ENCODE measurements around the gene ADCY9. TPM values are rescaled to one million over a fixed set of nuclear protein-coding genes. Genes with fewer than 3 reads are reported as not detected.
"Not testable (repeated sequence)": the region's sequence is repeated elsewhere in the genome, so short reads cannot be mapped to it uniquely, and the experiment has no call there.

The ADCY9 gene
- total RNA-seq, 1 donor from 2014 or later = 6.5 TPM

DNA sequence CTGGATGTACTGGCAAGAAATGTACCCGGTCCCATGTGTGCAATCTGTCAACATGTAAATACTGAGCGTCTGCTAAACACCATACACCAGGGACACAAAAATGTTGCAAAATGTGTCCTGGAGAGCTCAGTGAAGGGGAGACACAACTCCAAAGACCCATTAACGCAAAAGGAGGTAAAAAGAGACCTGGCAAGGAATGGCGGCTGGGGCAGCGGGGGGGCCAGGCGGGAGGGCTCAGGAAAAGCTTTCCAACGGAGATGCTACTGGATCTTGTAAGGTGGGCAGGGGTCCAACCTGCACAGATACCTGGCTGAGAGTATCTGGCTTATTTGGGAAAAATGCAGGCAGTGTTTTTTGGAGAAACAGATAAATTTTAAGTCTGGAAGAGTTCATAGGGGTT is 40.7 kb downstream of the ADCY9 start:
- no peak for FAIRE-seq
- no peak for DNase-seq (ENCODE audit: low spot score in 2 of 2)

DNA sequence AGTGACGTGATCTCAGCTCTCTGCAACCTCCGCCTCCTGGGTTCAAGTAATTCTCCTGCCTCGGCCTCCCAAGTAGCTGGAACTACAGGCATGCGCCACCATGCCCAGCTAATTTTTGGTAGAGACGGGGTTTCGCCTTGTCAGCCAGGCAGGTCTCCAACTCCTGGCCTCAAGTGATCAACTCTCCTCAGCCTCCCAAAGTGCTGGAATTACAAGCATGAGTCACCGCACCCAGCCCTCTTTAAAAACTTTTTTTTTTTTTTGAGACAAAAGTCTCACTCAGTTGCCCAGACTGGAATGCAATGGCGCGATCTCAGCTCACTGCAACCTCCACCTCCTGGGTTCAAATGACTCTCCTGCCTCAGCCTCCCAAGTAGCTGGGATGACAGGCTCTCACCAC is 43.1 kb downstream of the ADCY9 start:
- DNase-seq (ENCODE audit: low spot score in 2 of 2) = not testable (repeated sequence)

DNA sequence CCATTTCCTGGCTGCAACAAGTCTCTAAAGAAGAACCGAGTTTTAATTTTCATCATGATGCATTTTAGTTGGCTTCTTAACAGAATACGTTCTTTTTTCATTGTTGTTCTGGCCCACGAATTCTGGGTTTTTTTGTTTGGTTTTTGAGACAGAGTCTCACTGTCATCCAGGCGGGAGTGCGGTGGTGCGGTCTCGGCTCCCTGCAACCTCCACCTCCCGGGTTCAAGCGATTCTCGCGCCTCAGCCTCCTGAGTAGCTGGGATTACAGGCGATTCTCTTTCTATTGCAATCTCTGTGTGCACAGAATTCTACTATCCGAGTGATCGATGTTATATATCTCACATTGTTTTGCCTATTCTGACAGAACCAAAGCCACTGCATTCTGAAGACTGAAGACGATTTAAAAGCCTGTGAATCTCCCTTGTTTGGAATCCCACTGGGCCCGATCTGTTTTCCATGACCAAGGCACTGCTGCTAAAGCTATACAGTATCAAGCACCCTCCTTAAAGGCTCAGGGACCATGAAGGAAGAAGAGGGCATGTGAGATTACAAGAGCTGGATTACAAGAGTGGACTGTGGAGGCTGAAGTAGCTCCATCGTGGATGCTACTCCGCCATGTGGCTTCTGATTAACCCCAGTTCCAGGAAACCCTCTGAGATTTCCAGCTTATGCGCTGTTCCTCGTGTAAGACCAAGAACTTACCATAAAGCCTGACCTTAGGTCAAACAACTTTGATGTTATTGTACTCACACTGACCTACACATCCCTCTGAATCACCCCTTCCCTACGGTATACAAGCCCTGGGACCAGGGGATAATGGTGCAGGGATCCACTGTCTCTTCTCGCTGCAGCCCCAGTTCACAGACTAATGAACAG is 44.3 kb downstream of the ADCY9 start:
- DNase-seq (ENCODE audit: low spot score in 2 of 2) (no peak), FAIRE-seq (no peak)

More for the DNA sequence above, 43.1 kb downstream of the ADCY9 start:
- not testable (repeated sequence) for FAIRE-seq

DNA sequence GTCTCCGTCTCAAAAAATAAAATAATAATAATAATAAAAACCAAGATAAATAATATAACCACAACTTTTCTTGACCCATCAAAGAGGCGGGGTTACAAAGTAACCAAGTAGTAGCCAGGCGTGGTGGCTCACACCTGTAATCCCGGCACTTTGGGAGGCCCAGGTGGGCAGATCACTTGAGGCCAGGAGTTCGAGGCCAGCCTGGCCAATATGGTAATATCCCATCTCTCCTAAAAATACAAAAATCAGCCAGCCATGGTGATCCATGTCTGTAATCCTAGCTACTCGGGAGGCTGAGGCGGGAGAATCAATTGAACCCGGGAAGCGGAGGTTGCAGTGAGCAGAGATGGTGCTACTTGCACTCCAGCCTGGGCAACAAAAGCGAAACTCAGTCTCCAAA is 45.3 kb downstream of the ADCY9 start:
- DNase-seq (ENCODE audit: low spot score in 2 of 2) (no peak), FAIRE-seq (no peak)

DNA sequence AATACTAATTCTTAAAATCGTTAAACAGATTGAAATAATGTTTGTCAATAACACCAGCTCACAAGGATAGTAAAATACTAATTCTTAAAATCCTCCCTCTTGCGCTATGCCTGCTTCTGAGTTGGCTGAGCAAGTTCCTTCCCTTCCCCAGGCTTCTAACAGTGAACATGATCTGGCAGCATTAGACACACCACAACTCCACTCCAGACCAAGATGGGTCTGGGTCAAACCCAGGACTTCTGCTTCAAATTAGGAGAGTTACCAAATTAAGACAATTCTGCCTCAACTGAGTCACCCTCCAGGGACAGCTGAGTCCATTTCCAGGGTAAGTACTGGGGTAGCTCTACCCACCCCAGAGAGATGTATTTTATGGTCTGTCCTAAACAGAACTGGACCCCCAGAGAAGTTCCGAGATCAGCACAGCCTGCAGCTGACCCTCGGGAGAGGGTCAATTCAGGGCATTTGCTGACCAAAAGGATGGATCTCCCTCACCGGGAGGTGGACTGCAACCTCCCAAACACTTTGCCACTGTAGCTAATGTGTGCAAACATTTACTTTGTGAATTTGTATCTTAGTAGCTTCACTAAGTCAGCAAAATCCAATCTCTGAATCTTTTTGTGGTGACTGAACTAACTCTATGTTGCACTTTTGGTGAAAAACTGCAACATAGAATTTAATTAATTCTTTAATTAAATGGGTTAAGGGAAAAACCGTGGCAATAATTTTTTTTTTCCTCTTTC is 48.8 kb downstream of the ADCY9 start:
- FAIRE-seq = no peak

DNA sequence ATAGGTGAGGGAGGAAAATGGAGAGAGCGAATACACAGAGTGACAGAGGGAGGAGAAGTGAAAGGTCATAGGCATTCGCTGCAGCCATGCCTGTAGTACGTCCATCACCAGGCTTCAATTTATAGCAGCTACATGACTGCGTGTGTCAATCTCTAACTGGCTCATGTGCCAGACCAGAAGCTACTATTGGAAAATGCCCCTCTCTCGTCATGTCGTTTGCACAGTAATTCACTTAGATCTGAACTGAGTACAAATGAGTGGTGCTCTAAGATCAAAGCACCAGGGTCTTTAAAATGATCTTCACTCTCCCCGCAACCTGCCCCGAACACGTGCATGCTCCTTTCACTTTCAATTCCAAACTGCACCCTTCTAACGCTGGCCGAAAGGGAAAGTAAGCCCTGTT is 51.3 kb downstream of the ADCY9 start:
- FAIRE-seq = no peak
- no peak for DNase-seq (ENCODE audit: low spot score in 2 of 2)

More for the DNA sequence above, 48.8 kb downstream of the ADCY9 start:
- DNase-seq (ENCODE audit: low spot score in 2 of 2) = no peak

DNA sequence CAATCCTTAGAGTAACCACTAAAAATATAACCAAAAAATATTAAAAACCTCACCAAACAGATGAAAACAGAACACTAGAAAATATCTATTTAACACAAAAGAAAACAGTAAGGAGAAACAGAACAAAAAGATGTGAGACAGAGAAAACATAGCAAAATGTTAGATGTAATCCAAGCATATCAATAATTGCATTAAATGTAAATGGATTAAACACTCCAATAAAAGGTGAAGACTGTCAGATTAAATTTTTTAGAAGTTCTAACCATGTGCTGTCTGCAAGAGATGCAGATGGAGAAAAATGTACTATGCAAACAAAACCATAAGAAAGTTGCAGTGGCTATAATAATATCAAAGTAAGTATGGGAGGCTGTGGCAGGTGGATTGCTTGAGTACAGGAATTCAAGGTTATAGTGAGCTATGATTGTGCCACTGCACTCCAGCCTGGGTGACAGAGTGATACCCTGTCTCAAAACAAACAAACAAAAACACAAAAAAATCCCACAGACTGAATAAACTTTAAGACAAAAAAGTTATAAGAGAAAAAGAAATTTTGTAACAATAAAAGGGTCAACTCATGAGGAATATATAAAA is 53.9 kb downstream of the ADCY9 start:
- FAIRE-seq (no peak), DNase-seq (ENCODE audit: low spot score in 2 of 2) (no peak)

DNA sequence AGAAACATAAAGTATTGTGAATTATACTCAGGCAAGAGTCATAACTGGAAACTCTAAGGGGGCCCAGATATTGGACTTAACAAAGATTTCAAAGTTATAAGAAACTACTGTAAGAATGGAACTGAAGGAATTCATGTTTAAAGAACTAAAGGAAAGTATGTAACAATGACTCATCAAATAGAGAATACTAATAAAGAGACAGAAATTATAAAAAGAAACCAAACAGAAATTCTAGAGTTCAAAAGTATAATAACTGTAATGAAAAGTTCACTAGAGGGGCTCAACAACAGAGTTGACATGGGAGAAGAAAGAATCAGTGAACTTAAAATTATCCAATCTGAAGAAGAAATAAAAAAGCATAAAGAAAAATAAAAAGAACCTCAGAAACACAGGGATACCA is 55.4 kb downstream of the ADCY9 start:
- no peak for FAIRE-seq

DNA sequence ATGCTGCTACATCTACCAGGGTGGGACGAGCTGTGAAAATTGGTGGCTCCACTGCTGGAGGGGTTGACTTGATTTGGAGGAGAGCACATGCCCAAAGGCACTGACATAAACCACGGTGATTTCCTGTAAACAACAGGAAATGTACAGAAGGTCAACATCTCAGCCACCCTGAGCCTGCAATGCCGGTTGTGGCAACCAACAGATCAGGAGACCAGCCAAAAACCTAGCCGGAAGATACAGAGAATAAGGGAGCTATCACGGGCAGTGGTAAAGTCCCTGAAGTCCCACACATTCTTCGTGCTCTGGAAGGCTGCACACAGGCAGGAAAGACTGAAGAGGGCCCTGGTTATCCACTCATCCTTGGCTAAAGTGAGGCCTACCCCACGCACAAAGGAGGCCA is 56.2 kb downstream of the ADCY9 start:
- FAIRE-seq (no peak), DNase-seq (ENCODE audit: low spot score in 2 of 2) (no peak)

More for the DNA sequence above, 55.4 kb downstream of the ADCY9 start:
- no peak for DNase-seq (ENCODE audit: low spot score in 2 of 2)

DNA sequence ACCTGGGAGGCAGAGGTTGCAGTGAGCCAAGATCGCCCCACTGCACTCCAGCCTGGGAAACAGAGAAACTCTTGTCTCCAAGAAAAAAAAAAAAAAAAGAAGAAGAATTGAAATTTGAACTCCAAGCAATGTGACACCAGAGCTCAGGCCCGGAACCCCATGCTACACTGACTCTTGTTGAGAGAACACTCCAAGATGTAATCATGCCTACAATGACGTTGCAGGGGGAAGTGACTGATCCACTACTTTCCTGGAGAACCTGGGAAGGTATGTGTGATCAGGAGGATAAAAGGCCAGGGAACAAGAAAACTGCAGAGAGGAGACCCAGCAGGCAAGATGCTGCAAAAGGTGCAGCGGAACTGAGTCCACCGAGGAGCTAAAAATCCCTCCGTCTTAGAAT is 57.9 kb downstream of the ADCY9 start:
- FAIRE-seq (no peak), DNase-seq (ENCODE audit: low spot score in 2 of 2) (no peak)

DNA sequence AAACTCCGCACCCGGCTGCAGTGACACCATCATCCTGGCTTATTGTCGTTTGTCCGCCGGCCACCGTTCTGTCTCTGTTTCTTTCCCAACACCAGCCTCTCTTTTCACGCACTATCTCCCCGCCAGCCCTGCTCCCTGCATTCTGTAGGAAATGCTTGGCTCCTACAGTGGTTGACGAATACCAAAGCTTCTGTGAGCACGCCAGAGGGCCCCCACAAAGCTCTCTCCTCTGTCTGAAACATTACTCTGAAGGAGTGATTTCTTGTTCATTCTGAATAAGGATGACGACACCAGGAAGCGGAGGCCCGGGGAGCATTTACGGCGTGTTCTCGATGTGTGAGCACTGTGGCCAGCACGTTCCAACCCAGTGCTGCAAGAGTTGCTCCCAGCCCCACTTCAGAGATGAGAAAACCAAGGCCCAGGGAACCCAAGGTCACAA is 58.8 kb downstream of the ADCY9 start:
- no peak for FAIRE-seq
- no peak for DNase-seq (ENCODE audit: low spot score in 2 of 2)

DNA sequence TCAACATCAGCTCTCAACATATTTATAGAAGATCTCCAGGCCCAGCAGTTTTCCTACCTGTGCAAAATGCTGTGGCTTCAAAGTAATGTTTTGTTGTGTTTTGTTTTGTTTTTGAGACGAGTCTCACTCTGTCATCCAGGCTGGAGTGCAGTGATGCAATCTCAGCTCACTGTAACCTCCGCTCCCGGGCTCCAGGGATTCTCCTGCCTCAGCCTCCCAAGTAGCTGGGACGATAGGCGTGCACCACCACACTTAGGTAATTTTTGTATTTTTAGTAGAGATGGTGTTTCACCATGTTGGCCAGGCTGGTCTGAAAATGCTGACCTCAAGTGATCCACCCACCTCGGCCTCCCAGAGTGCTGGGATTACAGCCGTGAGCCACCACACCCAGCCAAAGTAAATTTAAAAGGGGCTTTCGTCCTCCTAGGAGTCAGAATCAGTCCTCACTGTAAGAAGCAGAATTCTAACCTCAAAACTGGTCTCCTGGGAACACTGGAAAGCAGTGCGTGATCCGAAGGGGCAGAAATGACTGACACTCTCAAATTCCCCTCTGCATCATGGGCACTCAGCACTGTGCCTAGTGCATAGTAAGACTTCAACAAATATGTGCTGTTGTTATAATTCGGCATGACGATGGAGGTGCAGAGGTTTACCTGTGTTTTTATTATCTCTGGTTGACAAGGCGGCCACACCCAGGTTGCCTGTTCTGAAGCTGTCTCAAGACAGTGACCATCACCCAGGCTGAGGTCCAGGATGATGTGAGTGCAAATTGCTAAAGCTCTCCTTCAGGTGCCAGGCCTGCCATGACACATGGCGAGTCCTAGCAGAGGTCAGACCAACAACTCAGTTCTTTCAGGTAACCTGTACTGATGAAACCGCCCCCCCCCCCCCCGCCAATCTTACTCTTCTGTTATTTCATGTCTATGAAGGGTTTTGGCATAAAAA is 59.8 kb downstream of the ADCY9 start:
- FAIRE-seq = no peak
- no peak for DNase-seq (ENCODE audit: low spot score in 2 of 2)

DNA sequence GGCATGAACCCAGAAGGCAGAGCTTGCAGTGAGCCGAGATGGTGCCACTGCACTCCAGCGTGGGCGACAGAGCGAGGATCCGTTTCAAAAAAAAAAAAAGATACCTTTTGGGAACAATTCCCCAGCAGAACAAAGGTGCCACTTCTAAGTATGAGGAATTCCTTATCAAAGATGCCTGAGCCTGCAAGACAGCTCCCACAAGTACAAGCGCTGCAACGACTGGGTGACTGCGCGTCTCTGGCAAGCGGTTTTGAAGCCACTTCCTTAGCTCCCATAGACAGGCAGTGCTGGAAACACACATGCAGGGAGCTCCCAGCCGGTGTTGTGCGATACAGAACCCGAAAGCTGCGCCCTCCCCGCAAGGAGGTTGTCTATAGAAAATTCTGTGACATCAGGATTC is 60.5 kb downstream of the ADCY9 start:
- DNase-seq (ENCODE audit: low spot score in 2 of 2) = no peak
- no peak for FAIRE-seq

DNA sequence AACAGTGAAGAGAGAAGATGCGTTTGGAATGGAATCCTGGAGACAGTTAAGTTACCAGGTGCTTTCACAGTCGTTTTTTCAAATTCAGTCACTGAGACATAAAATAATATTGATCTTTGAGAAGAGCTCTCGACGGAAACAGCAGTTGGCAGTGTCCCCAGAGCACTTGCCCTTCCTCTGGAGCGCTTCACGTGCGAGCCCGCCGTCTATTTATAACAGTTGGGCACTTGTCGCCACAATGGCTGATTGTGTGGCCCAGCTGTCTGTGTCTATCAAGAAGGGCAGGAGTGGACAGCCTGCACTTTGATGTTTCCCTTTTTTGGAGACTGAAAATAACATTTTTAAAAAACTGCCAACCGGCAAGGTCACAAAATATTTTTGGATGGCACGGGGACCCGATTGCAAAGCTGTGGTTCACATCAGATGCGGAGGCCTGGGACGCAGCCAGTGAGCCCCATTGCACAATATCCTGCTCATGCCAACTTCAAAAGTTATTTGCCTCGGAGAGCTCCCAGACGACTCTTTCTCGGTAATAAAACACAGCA is 62.9 kb downstream of the ADCY9 start:
- no peak for FAIRE-seq
- peak; percentile 38 to 56 for DNase-seq (ENCODE audit: low spot score in 2 of 2)

DNA sequence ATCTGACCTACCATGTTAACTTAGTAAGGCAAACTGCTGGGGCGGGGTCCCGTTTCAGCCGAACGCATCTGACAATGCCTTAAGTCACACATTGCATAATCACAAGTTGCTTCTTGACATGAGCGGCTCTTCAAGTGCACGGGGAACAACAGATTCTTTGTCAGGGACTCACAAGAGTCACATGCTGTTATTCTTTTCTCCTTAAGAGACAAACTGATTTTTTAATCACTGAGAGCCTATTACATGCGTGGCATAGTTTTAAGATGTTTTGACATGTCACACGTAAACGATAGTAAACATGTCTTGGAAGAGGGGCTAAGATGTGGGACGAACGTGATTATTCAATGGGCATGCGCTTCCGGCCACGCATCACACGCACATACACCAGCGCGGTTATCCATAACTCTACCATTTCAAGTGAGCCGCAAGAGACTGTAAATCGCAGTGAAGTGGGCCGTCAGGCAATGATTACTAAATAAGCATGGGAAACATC is 63.4 kb downstream of the ADCY9 start:
- no peak for DNase-seq (ENCODE audit: low spot score in 2 of 2)

DNA sequence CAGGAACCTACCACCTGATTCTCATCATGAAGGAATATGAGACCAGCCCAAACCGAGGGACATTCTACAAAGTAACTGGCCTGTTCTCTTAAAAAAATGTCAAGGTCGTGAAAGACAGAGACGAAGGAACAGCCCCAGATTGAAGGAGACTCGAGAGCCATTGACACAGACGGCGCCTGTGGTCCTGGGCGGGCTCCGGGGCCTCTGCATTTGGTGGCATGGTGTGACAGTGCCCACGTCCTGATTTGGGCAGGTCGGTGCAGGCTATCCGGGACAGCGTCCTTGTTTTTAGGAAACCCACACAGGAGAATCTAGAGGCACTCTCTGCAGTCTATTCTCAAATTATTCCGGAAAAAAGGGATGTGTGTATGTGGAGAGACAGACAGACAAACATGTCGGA is 64.1 kb downstream of the ADCY9 start:
- no peak for DNase-seq (ENCODE audit: low spot score in 2 of 2)
- FAIRE-seq = no peak

More for the DNA sequence above, 63.4 kb downstream of the ADCY9 start:
- no peak for FAIRE-seq

DNA sequence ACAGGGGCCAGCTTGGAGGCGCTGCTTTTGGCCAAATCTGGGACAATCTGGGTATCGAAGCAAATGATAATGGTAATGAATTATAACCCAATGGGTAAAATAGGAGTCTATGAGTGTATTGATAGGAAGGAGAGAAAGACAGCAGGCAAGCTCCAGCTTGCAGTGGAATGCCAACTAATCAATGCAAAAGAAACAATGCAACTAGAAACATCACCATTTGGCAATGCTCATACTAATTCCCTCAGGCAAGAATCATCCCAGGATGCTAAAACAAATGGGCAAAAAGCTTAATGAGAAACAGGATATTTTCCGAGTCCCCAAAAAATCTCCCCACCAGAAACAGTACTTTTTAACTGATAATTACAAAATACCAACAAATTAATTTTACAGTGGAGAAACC is 64.7 kb downstream of the ADCY9 start:
- FAIRE-seq (no peak), DNase-seq (ENCODE audit: low spot score in 2 of 2) (no peak)

DNA sequence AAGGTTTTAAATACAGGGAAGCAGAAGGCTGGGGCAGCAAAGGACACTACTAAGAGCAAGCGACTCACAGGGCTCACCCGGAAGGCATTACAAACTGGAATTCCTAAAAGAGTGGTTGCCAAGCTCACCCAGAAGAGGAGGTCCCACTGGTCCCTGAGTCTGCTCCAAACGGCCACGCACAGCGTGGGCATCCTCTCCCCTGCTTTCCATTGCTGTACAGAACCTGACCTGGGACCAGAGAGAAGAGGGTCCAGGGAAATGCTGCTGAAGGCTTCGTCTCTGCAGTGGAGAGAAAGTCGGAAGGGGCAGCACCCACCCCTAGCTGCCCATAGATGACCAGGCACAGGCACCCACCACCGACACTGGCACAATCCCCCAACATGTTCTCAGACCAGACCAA is 67.2 kb downstream of the ADCY9 start:
- no peak for DNase-seq (ENCODE audit: low spot score in 2 of 2)
- FAIRE-seq = no peak

DNA sequence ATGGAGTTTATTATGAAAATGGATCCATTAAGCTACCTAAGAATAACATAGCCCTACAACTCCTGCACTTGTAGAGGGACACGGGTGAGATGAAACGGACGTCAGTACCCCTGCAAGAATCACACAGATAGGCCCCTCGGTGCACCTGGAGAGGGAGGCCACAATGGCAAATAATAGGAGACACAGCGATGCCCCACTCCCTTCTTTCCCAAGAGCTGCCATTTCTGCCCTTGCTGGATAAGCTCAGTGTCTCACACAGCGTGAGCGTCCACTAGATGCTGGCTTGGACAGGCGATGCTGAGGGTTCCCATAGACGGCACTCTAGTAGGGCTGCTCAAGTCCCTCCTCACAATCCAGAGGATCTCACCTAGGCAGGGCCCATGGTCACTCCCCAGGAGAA is 67.8 kb downstream of the ADCY9 start:
- no peak for DNase-seq (ENCODE audit: low spot score in 2 of 2)

DNA sequence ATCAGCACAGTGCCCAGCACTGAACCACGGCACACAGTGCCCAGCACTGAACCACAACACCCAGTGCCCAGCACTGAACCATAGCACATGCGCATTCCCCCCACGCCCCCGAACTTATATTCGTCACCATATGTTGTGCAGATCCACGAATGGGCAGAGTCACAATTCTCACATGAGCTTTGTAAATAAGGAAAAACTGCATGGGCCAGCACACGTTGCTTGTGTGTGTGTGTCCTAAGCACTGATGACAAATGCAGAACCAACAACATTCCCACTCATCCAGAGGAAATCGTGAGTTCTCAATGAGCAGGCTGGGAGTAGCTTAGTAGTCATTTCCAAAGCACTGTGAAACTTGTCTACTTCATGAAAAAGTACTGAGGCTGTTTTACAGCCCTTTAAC is 70.0 kb downstream of the ADCY9 start:
- no peak for FAIRE-seq
- DNase-seq (ENCODE audit: low spot score in 2 of 2) = no peak

More for the DNA sequence above, 67.8 kb downstream of the ADCY9 start:
- no peak for FAIRE-seq
